A673 (cell line): ENCODE results near the gene ARHGAP18. TPM values are rescaled to one million over a fixed set of nuclear protein-coding genes. Genes with fewer than 3 reads are reported as not detected.
A peak's percentile ranks its signal among the peaks of the same experiment; 100 is the strongest.

Experiments used
- BruUV-seq: library from RNA; stranded (reverse); fragments of 400-500 nt; replicated peaks from 2 replicates; lab custom pipeline; 2021; lab: Mats Ljungman, UMichigan
- CTCF ChIA-PET: fragments of 300-600 bp; sonication (Branson Sonifier 250); formaldehyde crosslinking; loops from one replicate; lab custom pipeline; 2022; ENCODE audit warnings: antibody characterized with exemption; lab: Charles Lee
- POLR2A ChIA-PET: fragments of 300-600 bp; sonication (Branson Sonifier 250); formaldehyde crosslinking; loops from one replicate; lab custom pipeline; 2022; ENCODE audit warnings: antibody characterized with exemption; ENCODE audit not compliant: low non-redundant PET; lab: Charles Lee
- DNase-seq: peaks from one replicate; pipeline ENCODE4 v3.0.0-alpha.2; 2015; ENCODE audit warnings: low spot score
- H3K27ac ChIP-seq: fragments of 200-600 bp; sonication (generic); 2 replicates; pipeline ENCODE4 v1.5.1; 2016; ENCODE audit warnings: mixed run types, low read depth, mild to moderate bottlenecking, mixed read lengths, antibody characterized with exemption, low read length; ENCODE audit not compliant: poor library complexity, severe bottlenecking
- H3K27me3 ChIP-seq: fragments of 200-600 bp; sonication (generic); replicated peaks from 2 replicates; pipeline ENCODE4 v1.6.1; 2017; ENCODE audit warnings: mixed run types, low read depth, mild to moderate bottlenecking, mixed read lengths, antibody characterized with exemption, low read length; ENCODE audit not compliant: insufficient read depth, poor library complexity
- H3K36me3 ChIP-seq: fragments of 200-600 bp; sonication (generic); 2 replicates; pipeline ENCODE4 v1.6.1; 2016; ENCODE audit warnings: mixed run types, mild to moderate bottlenecking, mixed read lengths, antibody characterized with exemption, low read length; ENCODE audit not compliant: insufficient read depth, poor library complexity, severe bottlenecking
- H3K4me1 ChIP-seq: fragments of 200-600 bp; sonication (generic); 2 replicates; pipeline ENCODE4 v1.6.1; 2017; ENCODE audit warnings: mixed run types, mild to moderate bottlenecking, mixed read lengths, antibody characterized with exemption, low read length; ENCODE audit not compliant: insufficient read depth, poor library complexity, severe bottlenecking
- H3K4me3 ChIP-seq: fragments of 200-600 bp; sonication (generic); 2 replicates; pipeline ENCODE4 v1.5.1; 2016; ENCODE audit warnings: low read depth, mixed run types, mild to moderate bottlenecking, mixed read lengths, low read length; ENCODE audit not compliant: poor library complexity, severe bottlenecking
- H3K9me3 ChIP-seq: fragments of 200-600 bp; sonication (generic); 2 replicates; pipeline ENCODE4 v1.6.1; 2016; ENCODE audit warnings: mixed run types, low read depth, mild to moderate bottlenecking, mixed read lengths, antibody characterized with exemption, low read length; ENCODE audit not compliant: poor library complexity, severe bottlenecking
- CTCF ChIP-seq: fragments of 300-800, 200-600 bp; sonication (generic); conservative IDR thresholded peaks from 2 replicates; pipeline ENCODE4 v1.5.1; 2017; ENCODE audit warnings: low read depth, mild to moderate bottlenecking, antibody characterized with exemption, low read length, moderate library complexity, mixed read lengths
- EZH2 ChIP-seq: fragments of 200-600 bp; sonication (generic); IDR thresholded peaks from 2 replicates; pipeline ENCODE4 v1.6.1; 2017; ENCODE audit warnings: borderline replicate concordance, low read depth, mild to moderate bottlenecking, mixed read lengths, antibody characterized with exemption, low read length; ENCODE audit not compliant: poor library complexity, severe bottlenecking
- intact Hi-C: fragments of 100-400 bp; cut with micrococcal nuclease; formaldehyde crosslinking; loops from one replicate; pipeline ENCODE4 v1.10.0; 2022; ENCODE audit not compliant: unreplicated experiment
- total RNA-seq: library from RNA; stranded (reverse); gene quantifications from 2 replicates; pipeline ENCODE4 v1.2.3, GENCODE V29; 2021

Gene ARHGAP18
- total RNA-seq, 1 experiment from 2014 or later, result 14.2 TPM

GRCh38 chr6:129641344-129641743 lies 68.6 kb downstream of the ARHGAP18 start:
- TF ChIP-seq CTCF, result no peak
- TF ChIP-seq EZH2, result no peak
- Histone ChIP-seq H3K36me3 (no peaks in the 10 kb centered on the region), H3K4me1 (peaks cover 48% of the 10 kb centered on the region), H3K4me3 (no peak overlapping the region), H3K27me3 (no peaks in the 10 kb centered on the region), H3K27ac (no peak overlapping the region), H3K9me3 (no peaks in the 10 kb centered on the region)
- no TSS peak for BruUV-seq
- POLR2A ChIA-PET, result no interaction called here
- intact Hi-C loops, result no loop called here
- no peak for DNase-seq
- CTCF ChIA-PET, result no interaction called here

- Histone ChIP-seq H3K27ac (peak overlapping the region; percentile 37), H3K36me3 (no peaks in the 10 kb centered on the region), H3K9me3 (no peaks in the 10 kb centered on the region), H3K4me1 (peaks cover 23% of the 10 kb centered on the region), H3K27me3 (no peaks in the 10 kb centered on the region), H3K4me3 (no peak overlapping the region)
- CTCF ChIA-PET, result no interaction called here
- TF ChIP-seq EZH2 (no peak), CTCF (no peak)
- peak; percentile 58 for DNase-seq
- intact Hi-C loops, result no loop called here
- no TSS peak for BruUV-seq
- POLR2A ChIA-PET, result no interaction called here
Observed at GRCh38 chr6:129638686-129639085, 71.3 kb downstream of the ARHGAP18 start.

GRCh38 chr6:129638055-129638684 lies 71.8 kb downstream of the ARHGAP18 start:
- intact Hi-C loops, result no loop called here
- CTCF ChIA-PET, result no interaction called here
- no peaks in the 10 kb centered on the region for H3K27me3 ChIP-seq
- TF ChIP-seq CTCF, result no peak
- no peak for TF ChIP-seq EZH2
- H3K9me3 ChIP-seq, result no peaks in the 10 kb centered on the region
- peaks cover 21% of the 10 kb centered on the region for H3K4me1 ChIP-seq
- peak overlapping the region; percentile 37 for H3K27ac ChIP-seq
- H3K4me3 ChIP-seq, result no peak overlapping the region
- peak; percentile 40 for DNase-seq
- no TSS peak for BruUV-seq
- POLR2A ChIA-PET, result no interaction called here
- H3K36me3 ChIP-seq, result no peaks in the 10 kb centered on the region
